Measurements from ENCODE around the gene ABCA7. TPM values are rescaled to one million over a fixed set of nuclear protein-coding genes. Genes with fewer than 3 reads are reported as not detected.

ABCA7 gene
- total RNA-seq, 1 donor from 2014 or later = 24.6 TPM

- no peak for DNase-seq (ENCODE audit: low read depth)
These were observed 16.1 kb downstream of the ABCA7 start for GRCh38 chr19:1055886-1056620.

- peak; percentile 37 for DNase-seq (ENCODE audit: low read depth)
These were observed 17.4 kb downstream of the ABCA7 start for GRCh38 chr19:1057176-1057855.

- DNase-seq (ENCODE audit: low read depth) = no peak
These were observed 18.2 kb downstream of the ABCA7 start for GRCh38 chr19:1058112-1058511.

GRCh38 chr19:1060689-1061088, 20.8 kb downstream of the ABCA7 start:
- no peak for DNase-seq (ENCODE audit: low read depth)

- no peak for DNase-seq (ENCODE audit: low read depth)
These were observed 22.1 kb downstream of the ABCA7 start for GRCh38 chr19:1061987-1062386.

- no peak for DNase-seq (ENCODE audit: low read depth)
These were observed 22.6 kb downstream of the ABCA7 start for GRCh38 chr19:1062387-1063029.

- DNase-seq (ENCODE audit: low read depth) = no peak
These were observed 23.4 kb downstream of the ABCA7 start for GRCh38 chr19:1063030-1063908.

GRCh38 chr19:1063909-1064660, 24.2 kb downstream of the ABCA7 start:
- DNase-seq (ENCODE audit: low read depth) = no peak

GRCh38 chr19:1064661-1065605, 25.0 kb downstream of the ABCA7 start:
- no peak for DNase-seq (ENCODE audit: low read depth)

- DNase-seq (ENCODE audit: low read depth) = peak; percentile 19
These were observed 25.8 kb downstream of the ABCA7 start for GRCh38 chr19:1065606-1066109.

- no peak for DNase-seq (ENCODE audit: low read depth)
These were observed 26.4 kb downstream of the ABCA7 start for GRCh38 chr19:1066251-1066747.

- DNase-seq (ENCODE audit: low read depth) = no peak
These were observed 26.9 kb downstream of the ABCA7 start, which contains the start of gene ARHGAP45 for GRCh38 chr19:1066748-1067340. ARHGAP45 (plus strand) TSS chr19:1067167; CDS start chr19:1067406, 239 bp downstream.

GRCh38 chr19:1067341-1067957, 27.5 kb downstream of the ABCA7 start:
- no peak for DNase-seq (ENCODE audit: low read depth)

- no peak for DNase-seq (ENCODE audit: low read depth)
These were observed 28.4 kb downstream of the ABCA7 start for GRCh38 chr19:1068009-1069001.

- no peak for DNase-seq (ENCODE audit: low read depth)
These were observed 29.3 kb downstream of the ABCA7 start for GRCh38 chr19:1069009-1069779.

GRCh38 chr19:1070576-1070930, 30.6 kb downstream of the ABCA7 start:
- DNase-seq (ENCODE audit: low read depth) = no peak

All from renal cortical epithelial cell (primary cell).